Measurements from ENCODE around the gene VASH2.
"Not testable (repeated sequence)": the region's sequence is repeated elsewhere in the genome, so short reads cannot be mapped to it uniquely, and the experiment has no call there.

VASH2 gene

DNA sequence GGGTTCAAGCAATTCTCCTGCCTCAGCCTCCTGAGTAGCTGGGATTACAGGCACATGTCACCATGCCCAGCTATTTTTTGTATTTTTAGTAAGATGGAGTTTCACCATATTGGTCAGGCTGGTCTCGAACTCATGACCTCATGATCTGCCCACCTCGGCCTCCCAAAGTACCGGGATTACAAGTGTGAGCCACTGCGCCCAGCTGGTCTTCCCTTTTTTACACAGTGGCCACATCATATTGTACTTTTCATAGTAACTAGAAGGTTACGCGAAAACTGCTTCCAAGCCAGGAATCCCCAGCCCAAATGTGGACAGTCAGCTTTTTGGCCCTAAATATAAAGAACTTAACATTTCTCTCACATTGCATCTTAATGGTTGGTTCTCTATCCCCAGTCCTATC is 4.2 kb downstream of the VASH2 start:
- H3K36me3 ChIP-seq (ENCODE audit: control insufficient read depth in 1 of 2, insufficient read depth in 2 of 2, low read length in 2 of 2), result no peaks in the 10 kb centered on the region
- peaks cover 15 to 24% of the 10 kb centered on the region in 2 donors for H3K27me3 ChIP-seq (ENCODE audit: control insufficient read depth in 1 of 2, insufficient read depth in 2 of 2, low read length in 2 of 2)
- H3K27ac ChIP-seq (ENCODE audit: low read depth, low read length), result no peak overlapping the region
- no peak overlapping the region for H3K4me3 ChIP-seq (ENCODE audit: low read depth in 1 of 2, low read length in 2 of 2)
- no peaks in the 10 kb centered on the region for H3K9me3 ChIP-seq (ENCODE audit: control insufficient read depth in 1 of 2, low read length in 2 of 2)
- H3K4me1 ChIP-seq (ENCODE audit: control insufficient read depth in 1 of 2, insufficient read depth in 2 of 2, low read length in 2 of 2), result peaks cover 5 to 11% of the 10 kb centered on the region in 2 donors
- no peak overlapping the region for H3K9ac ChIP-seq (ENCODE audit: low read depth in 1 of 2, low read length in 2 of 2)

- no peaks in the 10 kb centered on the region for H3K36me3 ChIP-seq (ENCODE audit: control insufficient read depth in 1 of 2, insufficient read depth in 2 of 2, low read length in 2 of 2)
Observed at GRCh38 chr1:212955098-212955497, 4.8 kb downstream of the VASH2 start.

GRCh38 chr1:212955961-212956620 is 5.8 kb downstream of the VASH2 start:
- peaks cover 6 to 12% of the 10 kb centered on the region in 2 donors for H3K27me3 ChIP-seq (ENCODE audit: control insufficient read depth in 1 of 2, insufficient read depth in 2 of 2, low read length in 2 of 2)
- no peak overlapping the region for H3K4me3 ChIP-seq (ENCODE audit: low read depth in 1 of 2, low read length in 2 of 2)
- H3K36me3 ChIP-seq (ENCODE audit: control insufficient read depth in 1 of 2, insufficient read depth in 2 of 2, low read length in 2 of 2), result no peaks in the 10 kb centered on the region
- H3K9ac ChIP-seq (ENCODE audit: low read depth in 1 of 2, low read length in 2 of 2), result no peak overlapping the region
- no peaks in the 10 kb centered on the region for H3K9me3 ChIP-seq (ENCODE audit: control insufficient read depth in 1 of 2, low read length in 2 of 2)
- no peak overlapping the region for H3K27ac ChIP-seq (ENCODE audit: low read depth, low read length)
- peaks cover under 1 to 5% of the 10 kb centered on the region in 2 donors for H3K4me1 ChIP-seq (ENCODE audit: control insufficient read depth in 1 of 2, insufficient read depth in 2 of 2, low read length in 2 of 2)

More at GRCh38 chr1:212955098-212955497, 4.8 kb downstream of the VASH2 start:
- peaks cover 14 to 18% of the 10 kb centered on the region in 2 donors for H3K27me3 ChIP-seq (ENCODE audit: control insufficient read depth in 1 of 2, insufficient read depth in 2 of 2, low read length in 2 of 2)
- no peak overlapping the region for H3K9ac ChIP-seq (ENCODE audit: low read depth in 1 of 2, low read length in 2 of 2)
- H3K4me1 ChIP-seq (ENCODE audit: control insufficient read depth in 1 of 2, insufficient read depth in 2 of 2, low read length in 2 of 2), result peaks cover 5 to 11% of the 10 kb centered on the region in 2 donors
- H3K27ac ChIP-seq (ENCODE audit: low read depth, low read length), result no peak overlapping the region
- no peak overlapping the region for H3K4me3 ChIP-seq (ENCODE audit: low read depth in 1 of 2, low read length in 2 of 2)
- no peaks in the 10 kb centered on the region for H3K9me3 ChIP-seq (ENCODE audit: control insufficient read depth in 1 of 2, low read length in 2 of 2)

DNA sequence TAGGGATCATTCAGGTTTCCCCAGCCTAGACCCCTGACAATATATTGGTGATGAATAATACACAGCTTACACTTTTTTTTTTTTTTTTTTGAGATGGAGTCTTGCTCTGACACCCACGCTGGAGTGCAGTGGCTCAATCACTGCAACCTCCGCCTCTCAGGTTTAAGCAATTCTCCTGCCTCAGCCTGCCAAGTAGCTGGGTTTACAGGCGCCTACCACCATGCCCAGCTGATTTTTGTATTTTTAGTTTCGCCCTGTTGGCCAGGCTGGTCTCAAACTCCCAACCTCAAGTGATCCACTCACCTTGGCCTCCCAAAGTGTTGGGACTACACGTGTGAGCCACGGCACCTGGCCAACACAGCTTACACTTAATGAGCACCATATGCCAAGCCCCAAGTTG is 7.2 kb downstream of the VASH2 start:
- H3K4me1 ChIP-seq (ENCODE audit: control insufficient read depth in 1 of 2, insufficient read depth in 2 of 2, low read length in 2 of 2), result no peaks in the 10 kb centered on the region
- H3K27me3 ChIP-seq (ENCODE audit: control insufficient read depth in 1 of 2, insufficient read depth in 2 of 2, low read length in 2 of 2), result no peaks in the 10 kb centered on the region
- no peak overlapping the region for H3K9ac ChIP-seq (ENCODE audit: low read depth in 1 of 2, low read length in 2 of 2)
- no peak overlapping the region for H3K4me3 ChIP-seq (ENCODE audit: low read depth in 1 of 2, low read length in 2 of 2)
- H3K36me3 ChIP-seq (ENCODE audit: control insufficient read depth in 1 of 2, insufficient read depth in 2 of 2, low read length in 2 of 2), result no peaks in the 10 kb centered on the region
- no peaks in the 10 kb centered on the region for H3K9me3 ChIP-seq (ENCODE audit: control insufficient read depth in 1 of 2, low read length in 2 of 2)
- H3K27ac ChIP-seq (ENCODE audit: low read depth, low read length), result no peak overlapping the region

DNA sequence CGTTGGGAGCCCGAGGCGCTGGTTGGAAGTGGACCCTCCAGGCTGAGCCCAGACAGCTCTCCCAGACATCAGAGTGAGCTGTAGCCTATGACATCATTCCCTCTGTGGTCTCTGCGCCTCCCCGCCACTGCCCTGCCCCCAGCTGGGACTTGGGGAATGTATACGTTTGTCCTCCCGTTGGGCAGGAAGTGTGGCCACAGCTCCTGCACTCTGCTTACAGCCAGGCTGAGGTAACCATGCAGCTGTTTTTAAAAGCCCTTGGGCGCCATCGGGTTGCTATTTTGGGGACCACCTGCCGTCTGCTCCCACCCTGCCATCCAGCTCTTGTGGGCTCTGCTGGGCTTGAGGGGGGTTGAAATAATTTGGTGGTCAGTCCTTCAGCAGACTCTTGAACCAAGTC is 7.8 kb downstream of the VASH2 start:
- H3K27me3 ChIP-seq (ENCODE audit: control insufficient read depth in 1 of 2, insufficient read depth in 2 of 2, low read length in 2 of 2), result no peaks in the 10 kb centered on the region
- no peaks in the 10 kb centered on the region for H3K9me3 ChIP-seq (ENCODE audit: control insufficient read depth in 1 of 2, low read length in 2 of 2)
- H3K4me3 ChIP-seq (ENCODE audit: low read depth in 1 of 2, low read length in 2 of 2), result no peak overlapping the region
- H3K36me3 ChIP-seq (ENCODE audit: control insufficient read depth in 1 of 2, insufficient read depth in 2 of 2, low read length in 2 of 2), result no peaks in the 10 kb centered on the region
- no peak overlapping the region for H3K27ac ChIP-seq (ENCODE audit: low read depth, low read length)
- no peaks in the 10 kb centered on the region for H3K4me1 ChIP-seq (ENCODE audit: control insufficient read depth in 1 of 2, insufficient read depth in 2 of 2, low read length in 2 of 2)
- H3K9ac ChIP-seq (ENCODE audit: low read depth in 1 of 2, low read length in 2 of 2), result no peak overlapping the region

DNA sequence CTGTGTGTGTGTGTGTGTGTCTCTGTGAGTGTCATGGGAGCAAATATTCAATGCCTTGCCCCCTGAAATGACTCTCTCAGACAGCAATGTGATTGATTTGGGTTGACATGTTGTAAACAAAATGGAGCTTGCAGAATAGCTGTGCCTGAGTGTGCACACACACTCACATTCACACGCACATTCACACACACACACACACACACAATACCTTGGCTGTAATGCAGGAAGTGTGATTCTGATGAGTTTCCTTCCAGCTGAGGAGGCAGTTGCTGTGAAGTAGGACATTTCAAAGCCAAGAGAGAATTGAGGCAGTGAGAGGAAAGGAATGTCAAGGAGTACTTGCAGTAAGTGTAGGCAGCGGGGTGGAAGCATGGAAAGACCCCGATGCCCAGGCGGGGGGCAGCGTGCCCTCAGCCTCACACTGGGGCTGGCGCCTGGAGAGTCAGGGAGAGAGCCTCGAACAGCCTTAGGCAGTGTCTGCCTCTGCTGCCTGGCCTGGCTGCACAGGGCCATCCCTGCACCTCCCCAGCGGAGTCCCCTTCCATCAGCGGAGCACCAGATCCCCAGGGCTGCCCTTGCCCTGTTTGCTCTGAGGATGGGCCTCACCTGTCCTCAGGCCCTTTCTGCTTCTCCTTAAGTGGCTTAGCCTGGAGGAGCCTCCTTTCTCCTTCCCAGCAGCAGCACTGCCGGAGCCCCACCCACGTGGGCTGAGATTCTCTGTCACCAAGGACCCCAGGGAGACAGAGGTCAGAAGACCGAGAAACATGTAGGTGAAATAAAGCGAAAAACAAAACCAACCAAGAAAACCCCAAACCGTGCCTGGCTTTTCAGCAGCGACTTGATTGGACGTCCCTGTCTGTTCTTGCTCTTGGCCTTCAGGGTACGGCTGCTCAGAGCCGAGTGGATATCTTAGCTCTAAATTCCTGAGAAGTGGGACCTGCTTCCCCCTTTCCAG is 9.2 kb downstream of the VASH2 start:
- Histone ChIP-seq H3K9me3 (ENCODE audit: control insufficient read depth in 1 of 2, low read length in 2 of 2) (no peaks in the 10 kb centered on the region), H3K9ac (ENCODE audit: low read depth in 1 of 2, low read length in 2 of 2) (no peak overlapping the region), H3K4me3 (ENCODE audit: low read depth in 1 of 2, low read length in 2 of 2) (no peak overlapping the region), H3K36me3 (ENCODE audit: control insufficient read depth in 1 of 2, insufficient read depth in 2 of 2, low read length in 2 of 2) (no peaks in the 10 kb centered on the region), H3K27ac (ENCODE audit: low read depth, low read length) (no peak overlapping the region), H3K27me3 (ENCODE audit: control insufficient read depth in 1 of 2, insufficient read depth in 2 of 2, low read length in 2 of 2) (no peaks in the 10 kb centered on the region), H3K4me1 (ENCODE audit: control insufficient read depth in 1 of 2, insufficient read depth in 2 of 2, low read length in 2 of 2) (no peaks in the 10 kb centered on the region)

DNA sequence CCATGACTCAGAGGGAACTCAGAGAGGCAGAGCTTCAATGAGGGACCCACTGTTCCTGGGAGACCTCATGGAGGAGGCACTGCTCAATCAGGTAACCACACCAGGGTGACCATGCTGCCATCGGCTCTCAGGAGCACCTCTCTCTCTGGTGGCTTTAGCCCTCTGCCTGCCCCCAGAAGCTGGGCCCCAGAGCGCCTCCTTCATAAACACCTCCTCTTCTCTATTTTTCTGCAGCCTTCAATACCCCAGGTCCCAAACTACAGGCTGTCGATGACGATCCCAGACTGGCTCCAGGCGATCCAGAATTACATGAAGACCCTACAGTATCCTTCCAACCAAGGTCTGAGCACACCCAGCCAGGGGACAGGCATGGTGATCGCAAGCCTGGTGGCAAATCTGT is 10.6 kb downstream of the VASH2 start:
- Histone ChIP-seq H3K4me3 (ENCODE audit: low read depth in 1 of 2, low read length in 2 of 2) (no peak overlapping the region), H3K9me3 (ENCODE audit: control insufficient read depth in 1 of 2, low read length in 2 of 2) (no peaks in the 10 kb centered on the region), H3K4me1 (ENCODE audit: control insufficient read depth in 1 of 2, insufficient read depth in 2 of 2, low read length in 2 of 2) (no peaks in the 10 kb centered on the region), H3K27ac (ENCODE audit: low read depth, low read length) (no peak overlapping the region), H3K9ac (ENCODE audit: low read depth in 1 of 2, low read length in 2 of 2) (no peak overlapping the region), H3K27me3 (ENCODE audit: control insufficient read depth in 1 of 2, insufficient read depth in 2 of 2, low read length in 2 of 2) (no peaks in the 10 kb centered on the region), H3K36me3 (ENCODE audit: control insufficient read depth in 1 of 2, insufficient read depth in 2 of 2, low read length in 2 of 2) (no peaks in the 10 kb centered on the region)

DNA sequence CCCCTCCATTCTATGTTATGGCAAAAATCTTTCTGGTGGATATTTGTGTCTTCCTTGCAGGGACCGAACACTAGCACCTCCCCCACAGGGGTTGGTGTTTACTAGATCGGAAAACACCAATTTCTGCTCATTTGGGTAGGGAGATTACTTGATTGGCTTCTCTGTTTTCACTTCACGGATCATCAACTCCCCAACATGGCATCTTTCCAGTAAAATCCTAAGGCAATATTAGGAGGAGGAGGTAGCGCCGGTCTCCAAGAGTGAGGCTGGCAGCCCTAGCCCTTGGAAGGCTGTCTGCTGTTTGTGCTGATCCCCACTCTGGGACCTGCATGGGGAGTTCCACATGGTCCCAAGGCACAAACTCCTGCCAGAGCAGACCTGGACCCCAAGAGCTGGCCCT is 12.2 kb downstream of the VASH2 start:
- Histone ChIP-seq H3K9me3 (ENCODE audit: control insufficient read depth in 1 of 2, low read length in 2 of 2) (no peaks in the 10 kb centered on the region), H3K9ac (ENCODE audit: low read depth in 1 of 2, low read length in 2 of 2) (no peak overlapping the region), H3K36me3 (ENCODE audit: control insufficient read depth in 1 of 2, insufficient read depth in 2 of 2, low read length in 2 of 2) (no peaks in the 10 kb centered on the region)

DNA sequence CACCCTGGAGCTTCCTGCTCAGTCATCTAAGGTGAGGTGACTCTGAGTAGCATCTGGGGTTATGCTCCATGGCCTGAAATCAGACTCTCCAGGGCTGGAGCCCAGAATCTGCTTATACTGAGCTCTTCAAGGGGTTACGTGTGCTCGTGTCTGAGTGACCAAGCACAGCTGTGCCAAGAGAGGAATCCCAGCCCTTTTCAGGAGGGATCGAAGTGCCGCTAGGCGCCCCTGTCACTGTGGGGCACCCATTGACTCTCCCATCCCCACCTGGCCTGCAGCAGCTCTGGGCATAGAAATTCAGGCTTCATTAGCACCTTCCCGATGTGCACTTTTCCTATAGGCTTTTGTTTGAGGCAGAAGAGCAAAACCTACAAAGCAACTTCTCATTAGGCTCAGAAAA is 13.8 kb downstream of the VASH2 start:
- no peaks in the 10 kb centered on the region for H3K9me3 ChIP-seq (ENCODE audit: control insufficient read depth in 1 of 2, low read length in 2 of 2)
- no peaks in the 10 kb centered on the region for H3K4me1 ChIP-seq (ENCODE audit: control insufficient read depth in 1 of 2, insufficient read depth in 2 of 2, low read length in 2 of 2)
- no peak overlapping the region for H3K4me3 ChIP-seq (ENCODE audit: low read depth in 1 of 2, low read length in 2 of 2)
- no peak overlapping the region for H3K27ac ChIP-seq (ENCODE audit: low read depth, low read length)
- no peaks in the 10 kb centered on the region for H3K27me3 ChIP-seq (ENCODE audit: control insufficient read depth in 1 of 2, insufficient read depth in 2 of 2, low read length in 2 of 2)
- H3K9ac ChIP-seq (ENCODE audit: low read depth in 1 of 2, low read length in 2 of 2), result no peak overlapping the region
- no peaks in the 10 kb centered on the region for H3K36me3 ChIP-seq (ENCODE audit: control insufficient read depth in 1 of 2, insufficient read depth in 2 of 2, low read length in 2 of 2)

More for the DNA sequence above, 12.2 kb downstream of the VASH2 start:
- Histone ChIP-seq H3K27ac (ENCODE audit: low read depth, low read length) (no peak overlapping the region), H3K4me1 (ENCODE audit: control insufficient read depth in 1 of 2, insufficient read depth in 2 of 2, low read length in 2 of 2) (no peaks in the 10 kb centered on the region), H3K4me3 (ENCODE audit: low read depth in 1 of 2, low read length in 2 of 2) (no peak overlapping the region), H3K27me3 (ENCODE audit: control insufficient read depth in 1 of 2, insufficient read depth in 2 of 2, low read length in 2 of 2) (no peaks in the 10 kb centered on the region)

DNA sequence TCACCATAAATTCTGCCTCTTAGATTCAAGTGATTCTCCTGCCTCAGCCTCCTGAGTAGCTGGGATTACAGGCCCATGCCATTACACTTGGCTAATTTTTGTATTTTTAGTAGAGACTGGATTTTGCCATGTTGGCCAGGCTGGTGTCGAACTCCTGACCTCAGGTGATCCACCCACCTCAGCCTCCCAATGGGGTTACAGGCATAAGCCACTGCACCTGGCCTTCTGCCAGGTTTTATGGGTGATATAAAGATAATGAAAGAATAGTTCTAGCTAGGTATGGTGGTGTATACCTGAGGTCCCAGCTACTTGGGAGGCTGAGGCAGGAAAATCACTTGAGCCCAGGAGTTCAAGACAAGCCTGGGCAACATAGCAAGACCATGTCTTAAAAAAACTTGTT is 14.7 kb downstream of the VASH2 start:
- not testable (repeated sequence) for H3K27me3 ChIP-seq (ENCODE audit: control insufficient read depth in 1 of 2, insufficient read depth in 2 of 2, low read length in 2 of 2); H3K9ac ChIP-seq (ENCODE audit: low read depth in 1 of 2, low read length in 2 of 2); H3K4me1 ChIP-seq (ENCODE audit: control insufficient read depth in 1 of 2, insufficient read depth in 2 of 2, low read length in 2 of 2); H3K4me3 ChIP-seq (ENCODE audit: low read depth in 1 of 2, low read length in 2 of 2); H3K27ac ChIP-seq (ENCODE audit: low read depth, low read length); H3K36me3 ChIP-seq (ENCODE audit: control insufficient read depth in 1 of 2, insufficient read depth in 2 of 2, low read length in 2 of 2); H3K9me3 ChIP-seq (ENCODE audit: control insufficient read depth in 1 of 2, low read length in 2 of 2)
